ENCODE data around the gene TMA7B.

The TMA7B gene

DNA sequence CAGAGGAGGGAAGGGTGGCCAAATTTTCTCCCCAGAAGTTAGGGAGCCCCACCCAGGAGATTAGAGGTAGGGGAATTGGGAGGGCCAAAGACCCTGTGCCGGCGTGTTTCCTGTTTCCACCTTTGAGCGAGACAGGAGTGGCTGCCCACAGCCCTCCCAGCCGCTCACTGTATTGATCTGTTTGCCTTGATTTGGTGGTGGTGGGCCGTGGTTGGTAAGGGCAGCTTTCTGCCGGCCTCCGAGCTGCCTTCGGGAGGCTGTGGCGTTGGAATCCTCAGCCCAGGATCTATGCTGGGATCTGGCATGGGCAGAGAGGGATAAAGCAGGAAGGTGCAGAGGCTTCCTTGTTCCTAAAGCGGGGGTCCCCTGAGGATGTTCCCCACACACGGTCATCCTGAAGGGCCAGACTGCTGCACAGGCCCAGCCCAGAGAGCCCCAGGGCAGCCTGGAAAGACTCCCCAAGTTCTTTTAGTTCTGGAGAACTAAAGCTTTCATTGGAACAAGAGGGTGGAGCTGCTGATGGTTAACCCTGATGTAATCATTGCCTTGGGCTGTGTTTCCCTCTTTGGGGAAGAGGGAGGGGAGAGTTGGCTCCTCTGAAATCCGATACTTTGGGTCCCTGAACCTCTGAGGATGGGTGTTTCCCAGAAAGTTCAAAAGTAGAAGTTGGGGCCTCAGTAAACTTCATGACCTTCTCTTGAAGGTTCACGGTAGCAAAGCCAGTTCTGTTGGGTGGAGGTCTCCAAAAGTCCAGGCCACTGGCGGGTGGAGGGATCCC lies 41.8 kb downstream of the TMA7B start:
- no peak for DNase-seq (ENCODE audit: low read depth, low spot score)

DNA sequence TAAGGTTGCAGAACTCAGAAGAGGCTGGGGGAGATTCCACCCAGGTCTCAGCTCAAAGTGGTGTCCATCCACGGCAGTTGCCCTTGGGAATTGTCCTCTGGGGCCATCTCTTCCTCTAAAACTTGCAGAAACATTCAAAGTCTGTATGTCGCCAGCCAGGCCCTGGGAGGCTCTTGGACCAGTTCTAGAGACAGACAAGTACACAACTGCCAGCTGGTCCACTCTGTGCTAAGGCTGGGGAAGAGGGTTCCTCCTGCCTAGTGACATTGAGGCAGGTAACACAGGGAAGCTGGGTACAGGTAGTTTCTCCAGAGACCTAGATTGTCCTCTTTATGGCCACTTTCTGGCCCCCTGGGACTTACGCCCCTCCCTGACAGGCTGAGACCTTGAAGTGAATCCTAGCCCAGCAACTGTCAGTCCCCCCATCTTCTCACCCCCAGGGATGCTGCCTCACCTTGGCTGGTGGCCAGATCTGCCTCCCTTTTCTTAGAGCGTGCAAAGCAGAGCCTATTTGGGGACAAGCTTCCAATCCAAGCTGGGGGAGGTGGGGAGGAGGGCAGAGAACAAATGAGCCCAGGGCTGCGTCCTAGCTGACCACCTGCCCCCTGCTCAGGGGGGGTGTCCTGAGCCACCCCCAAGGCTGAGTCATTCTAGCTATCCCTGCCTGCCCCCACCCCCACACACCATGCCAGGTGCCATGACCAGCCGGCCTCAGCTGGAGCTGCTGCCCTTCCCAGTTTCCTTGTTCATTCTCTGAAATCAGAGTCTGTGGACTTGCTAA lies 42.9 kb downstream of the TMA7B start:
- no peak for DNase-seq (ENCODE audit: low read depth, low spot score)

DNA sequence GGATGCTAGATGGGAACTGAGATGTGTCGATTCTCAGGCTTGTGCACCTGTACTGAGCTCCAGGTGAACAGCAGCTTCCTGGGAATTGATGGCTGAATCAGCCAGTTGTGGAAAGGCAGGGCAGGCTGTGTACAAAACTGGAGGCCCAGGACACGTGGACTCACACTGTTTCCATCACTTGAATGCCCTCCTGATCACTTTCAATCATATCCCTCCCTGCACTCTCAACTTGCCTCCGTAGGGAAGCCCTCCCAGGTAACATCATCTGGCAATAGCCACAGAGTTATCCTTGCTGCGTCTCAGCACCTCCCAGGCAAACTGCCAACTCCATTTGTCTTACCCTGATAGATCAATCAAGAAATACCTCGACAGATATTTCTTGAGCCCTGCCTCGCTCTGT lies 44.6 kb downstream of the TMA7B start:
- no peak for DNase-seq (ENCODE audit: low read depth, low spot score)

DNA sequence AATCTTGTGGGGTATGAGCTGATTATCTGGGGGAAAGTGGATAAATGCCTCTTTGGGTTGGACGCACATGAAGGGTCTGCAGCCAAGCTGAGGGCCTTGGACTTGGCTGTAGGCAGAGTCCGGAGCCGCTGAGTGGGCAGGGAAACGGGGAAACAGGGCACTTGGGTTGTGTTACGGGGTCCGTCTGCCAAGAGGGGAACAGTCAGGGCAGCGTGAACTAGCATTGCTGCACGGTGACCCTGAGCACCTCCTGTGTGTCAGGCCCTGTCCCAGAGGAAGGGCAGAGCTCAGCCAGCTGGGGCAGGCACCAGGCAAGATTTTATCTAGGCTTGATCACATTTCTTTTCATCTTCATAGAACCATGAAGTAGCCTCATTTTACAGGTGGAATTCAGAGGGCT lies 46.4 kb downstream of the TMA7B start:
- DNase-seq (ENCODE audit: low read depth, low spot score), result no peak

DNA sequence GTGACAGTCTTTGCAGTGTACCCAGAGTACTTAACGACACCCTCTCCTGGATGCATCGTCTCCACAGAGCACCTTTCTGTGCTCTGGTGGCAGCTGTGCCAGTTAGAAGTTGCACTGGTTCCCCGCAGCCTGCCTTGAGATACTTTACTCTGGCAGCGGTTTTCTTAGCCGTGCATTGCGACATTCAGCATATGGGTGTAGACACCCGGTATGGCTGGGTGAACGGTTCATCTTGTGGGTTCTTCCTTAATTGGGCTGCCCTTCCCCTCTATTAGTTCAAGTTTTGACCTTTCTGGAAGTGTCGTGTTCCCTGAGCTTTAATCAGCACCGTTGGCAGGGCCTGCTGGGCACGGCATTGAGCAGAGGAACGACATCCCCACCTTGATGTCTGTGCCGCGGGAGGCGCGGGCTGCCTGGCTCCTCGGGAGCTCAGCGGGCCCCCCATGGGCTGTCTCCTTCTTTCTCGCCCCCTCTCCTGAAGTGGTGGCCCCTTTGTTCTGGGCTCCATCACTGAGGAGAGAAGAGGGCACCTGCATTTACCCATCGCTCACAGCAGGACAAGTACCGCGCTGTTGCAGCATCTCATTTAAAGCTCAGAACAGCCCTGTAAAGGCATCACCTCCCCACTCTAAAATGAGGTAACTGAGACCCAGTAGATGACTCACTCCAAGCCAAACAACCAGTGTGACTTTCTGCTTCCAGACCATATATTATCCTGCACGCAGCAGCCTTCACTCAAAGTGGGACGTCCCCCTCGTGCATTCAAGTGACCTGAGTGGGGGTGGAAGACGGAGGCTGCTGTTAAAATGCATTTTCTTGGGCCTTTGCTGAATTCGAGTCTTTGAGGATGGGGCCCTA lies 47.9 kb downstream of the TMA7B start:
- no peak for DNase-seq (ENCODE audit: low read depth, low spot score)

DNA sequence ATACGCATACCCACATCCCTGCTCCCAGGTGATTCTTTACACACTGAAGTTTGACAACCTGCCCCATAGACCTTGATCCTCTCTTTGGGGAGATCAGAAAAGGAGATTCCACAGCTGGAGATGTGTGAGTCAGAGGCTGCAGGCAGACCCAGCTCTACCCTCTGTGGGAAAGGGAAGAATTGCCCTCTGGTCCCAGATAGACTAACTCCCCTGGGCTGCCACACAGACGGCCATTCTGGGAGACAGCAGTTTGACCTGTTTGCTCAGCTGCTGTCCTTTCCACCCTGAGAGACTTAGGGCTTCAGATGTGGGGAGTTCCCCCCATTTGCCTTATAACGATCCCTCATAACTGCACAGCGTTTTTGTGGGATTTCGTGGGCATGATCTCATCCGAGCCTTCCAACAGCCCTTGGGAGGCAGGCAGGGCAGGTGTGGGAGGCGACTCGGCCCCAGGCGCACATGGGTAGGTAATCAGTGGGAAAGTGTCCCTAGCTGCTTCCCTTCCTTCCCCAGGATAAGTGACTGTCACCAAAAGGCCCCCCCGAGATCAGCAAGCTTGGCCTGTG lies 48.6 kb downstream of the TMA7B start:
- no peak for DNase-seq (ENCODE audit: low read depth, low spot score)

DNA sequence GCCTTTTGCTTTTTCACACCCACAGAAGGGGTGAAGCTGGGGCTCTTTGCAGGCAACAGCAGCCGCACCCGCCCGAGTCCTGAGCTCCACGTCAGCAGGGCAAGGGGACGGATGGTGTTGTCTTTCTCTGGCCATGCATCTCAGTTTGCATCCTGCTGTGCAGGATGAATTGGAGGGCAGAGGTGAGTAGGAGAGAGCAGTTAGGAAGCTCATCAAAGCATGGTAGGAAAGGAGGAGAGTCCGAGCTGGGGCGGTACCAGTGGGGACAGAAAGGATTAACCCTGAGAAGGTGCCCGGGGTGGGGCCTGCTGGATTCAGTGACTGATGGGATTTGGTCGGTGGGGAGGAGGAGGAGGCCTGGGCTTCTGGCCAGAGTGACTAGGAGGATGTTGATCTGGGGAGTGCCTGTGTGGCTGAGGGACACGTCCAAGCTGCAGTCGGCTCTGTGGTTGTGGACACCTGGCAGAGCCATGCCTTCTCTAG lies 49.1 kb downstream of the TMA7B start:
- no peak for DNase-seq (ENCODE audit: low read depth, low spot score)

DNA sequence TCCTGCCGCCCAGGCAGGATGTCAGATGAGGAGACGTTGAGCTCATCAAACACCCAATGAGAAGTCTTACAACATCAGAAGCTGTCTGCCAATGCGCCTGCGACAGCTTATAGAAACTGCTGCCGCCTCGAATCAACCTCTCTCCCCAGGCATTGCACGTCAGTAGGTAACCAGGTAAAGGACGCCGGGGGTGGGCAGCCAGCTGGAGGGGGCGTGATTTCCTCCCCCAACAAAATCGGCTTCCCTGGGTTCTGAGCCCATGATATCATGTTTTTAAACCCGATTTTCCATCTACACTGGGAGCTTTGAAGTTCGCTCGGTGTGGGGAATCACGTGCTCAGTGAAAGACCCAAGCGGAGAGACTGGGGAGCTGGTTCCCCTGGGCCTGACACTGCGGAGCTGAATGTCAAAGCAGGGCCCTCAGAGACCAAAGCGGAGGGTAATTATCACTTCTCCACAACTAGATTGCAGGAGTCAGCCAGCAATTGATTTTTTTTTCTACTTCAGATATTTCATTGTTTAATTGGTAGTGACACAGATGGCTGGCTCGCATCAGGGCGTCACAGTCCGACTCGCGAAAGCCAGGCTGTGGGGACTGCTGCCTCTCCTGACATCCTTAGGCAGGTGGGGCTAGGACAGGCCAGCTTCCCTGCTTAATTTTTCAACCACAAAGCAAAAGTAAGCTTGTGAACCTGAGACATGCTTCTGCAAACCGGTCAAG lies 49.9 kb downstream of the TMA7B start:
- DNase-seq (ENCODE audit: low read depth, low spot score), result no peak

DNA sequence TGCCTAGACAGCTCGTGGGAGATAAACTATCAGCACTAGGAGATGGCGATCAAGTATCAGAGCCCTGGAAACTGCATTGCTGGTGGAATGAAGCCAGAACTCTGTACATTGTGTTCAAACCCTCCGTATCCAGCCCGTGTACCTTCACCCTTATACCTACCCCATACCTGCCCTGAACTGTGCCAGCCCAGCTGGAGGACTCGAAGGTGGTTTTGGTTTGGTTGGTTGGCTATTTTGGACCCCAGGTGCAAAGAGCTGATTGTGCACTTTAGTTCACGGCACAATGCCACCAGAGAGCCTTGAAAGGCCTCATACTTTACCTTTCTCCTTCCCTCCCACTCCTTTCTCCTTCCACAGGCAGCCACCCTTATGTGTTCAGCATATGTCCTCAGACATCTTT lies 50.5 kb downstream of the TMA7B start:
- DNase-seq (ENCODE audit: low read depth, low spot score), result no peak

Measured in brain pericyte (primary cell).